ENCODE measurements around the gene CARHSP1.

GRCh38 chr16:8819411-8820034, 49.3 kb downstream of the CARHSP1 start:
- TF ChIP-seq POLR2A (IDR thresholded peaks at IDR 0.05) (no peak), CTCF (IDR thresholded peaks at IDR 0.05 in 4 of 5, conservative IDR thresholded peaks at IDR 0.05 in 1 of 5) (no peak)
